ENCODE measurements around the gene TIMM29.

GRCh38 chr19:10895920-10896319, 32.7 kb upstream of the TIMM29 start:
- TF ChIP-seq CTCF (IDR thresholded peaks at IDR 0.05) (no peak), EZH2 (IDR thresholded peaks at IDR 0.05; ENCODE audit: borderline replicate concordance, insufficient read depth, low read depth, low read length, poor library complexity, severe bottlenecking) (no peak)

Measured in B cell (primary cell).